HL-60/S4 (cell line): ENCODE results near the gene ARTN.

Experiments used
- in situ Hi-C: fragments of 300-500 bp; cut with MboI; formaldehyde crosslinking; loops from 2 replicates; pipeline ENCODE4 v1.14.3; 2022; ENCODE audit warnings: low sequenced_read_pairs

The ARTN gene

DNA sequence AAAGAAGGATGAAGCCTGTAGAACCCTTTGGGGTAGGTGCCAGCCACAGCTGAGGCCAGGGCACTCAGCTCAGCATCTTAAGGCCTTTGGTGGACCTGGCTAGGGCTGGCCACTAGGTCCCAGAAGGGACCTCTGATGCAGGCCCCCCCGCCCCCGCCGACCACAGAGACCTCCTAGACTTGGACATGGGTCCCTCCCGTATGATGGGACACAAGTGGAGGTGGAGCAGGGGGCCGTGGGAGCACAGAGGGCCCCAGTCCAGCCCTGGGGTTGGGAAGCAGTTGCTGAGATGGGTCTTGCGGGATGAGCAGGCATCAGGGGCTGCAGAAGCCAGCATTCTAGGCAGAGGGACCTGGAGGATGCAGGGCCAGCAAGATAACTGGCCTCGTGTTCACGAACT is 48.6 kb downstream of the ARTN start:
- in situ Hi-C loops = no loop called here

DNA sequence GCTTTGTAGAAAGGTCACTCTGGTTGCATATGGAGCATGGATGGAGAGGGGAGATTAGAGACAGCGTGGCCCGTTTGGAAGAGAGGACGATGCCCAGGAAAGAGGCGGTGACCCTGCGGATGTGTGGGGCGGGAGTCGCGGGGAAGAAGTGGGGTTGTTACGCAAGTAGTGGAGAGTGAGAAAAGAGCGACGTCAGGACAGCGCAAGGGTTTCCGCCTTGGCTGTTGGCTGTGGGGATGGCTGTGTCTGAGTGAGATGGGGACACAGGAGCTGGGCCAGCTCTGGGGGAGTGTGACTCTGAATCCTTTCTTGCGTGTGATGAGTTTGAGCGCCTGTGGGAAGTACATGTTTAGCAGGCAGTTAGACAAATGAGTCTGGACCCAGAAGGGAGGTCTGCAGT is 49.2 kb downstream of the ARTN start:
- in situ Hi-C loops = no loop called here

DNA sequence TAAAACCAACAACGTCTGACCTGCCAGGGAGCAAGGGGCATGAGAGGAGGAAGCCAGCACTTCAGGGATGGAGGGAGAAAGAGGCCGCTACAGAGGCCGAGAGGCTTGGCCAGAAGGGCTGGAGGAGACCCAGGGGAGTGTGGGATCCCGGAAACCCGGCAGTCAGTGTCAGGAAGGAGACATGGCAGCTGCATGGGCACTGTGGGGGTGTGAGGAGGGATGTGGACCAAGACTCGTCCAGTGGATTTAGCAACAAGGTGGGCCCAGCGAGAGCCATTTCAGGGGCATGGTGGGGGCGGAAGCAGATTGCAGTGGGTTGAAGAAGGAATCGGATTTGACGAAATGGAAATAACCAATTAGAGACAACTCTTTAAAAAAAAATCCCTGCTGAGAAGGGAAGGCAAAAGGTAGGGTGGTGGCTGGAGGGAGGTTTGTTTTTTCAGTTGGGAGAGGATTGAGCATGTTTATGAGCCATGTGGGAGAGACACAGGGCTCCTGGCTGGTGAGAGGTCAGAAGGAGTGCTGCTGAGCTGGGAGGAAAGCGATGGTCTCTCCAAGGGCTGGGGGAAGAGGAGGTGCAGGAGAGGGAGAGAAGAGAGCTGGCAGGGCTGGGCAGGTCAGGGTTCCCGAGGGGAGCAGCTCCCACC is 49.8 kb downstream of the ARTN start:
- in situ Hi-C loops = no loop called here

DNA sequence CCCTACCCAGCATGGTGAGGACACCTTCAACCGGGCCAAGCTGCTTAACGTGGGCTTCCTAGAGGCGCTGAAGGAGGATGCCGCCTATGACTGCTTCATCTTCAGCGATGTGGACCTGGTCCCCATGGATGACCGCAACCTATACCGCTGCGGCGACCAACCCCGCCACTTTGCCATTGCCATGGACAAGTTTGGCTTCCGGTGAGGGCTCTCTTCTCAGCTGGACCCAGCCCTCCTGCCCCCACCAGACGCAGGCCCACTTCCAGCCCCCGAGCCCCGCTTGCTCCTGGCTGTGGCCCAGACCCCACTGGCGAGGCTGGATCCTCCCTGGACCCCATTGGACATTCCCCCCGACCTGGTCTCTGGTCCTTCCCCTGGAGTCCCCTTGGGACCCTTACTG is 51.3 kb downstream of the ARTN start:
- in situ Hi-C loops = no loop called here

DNA sequence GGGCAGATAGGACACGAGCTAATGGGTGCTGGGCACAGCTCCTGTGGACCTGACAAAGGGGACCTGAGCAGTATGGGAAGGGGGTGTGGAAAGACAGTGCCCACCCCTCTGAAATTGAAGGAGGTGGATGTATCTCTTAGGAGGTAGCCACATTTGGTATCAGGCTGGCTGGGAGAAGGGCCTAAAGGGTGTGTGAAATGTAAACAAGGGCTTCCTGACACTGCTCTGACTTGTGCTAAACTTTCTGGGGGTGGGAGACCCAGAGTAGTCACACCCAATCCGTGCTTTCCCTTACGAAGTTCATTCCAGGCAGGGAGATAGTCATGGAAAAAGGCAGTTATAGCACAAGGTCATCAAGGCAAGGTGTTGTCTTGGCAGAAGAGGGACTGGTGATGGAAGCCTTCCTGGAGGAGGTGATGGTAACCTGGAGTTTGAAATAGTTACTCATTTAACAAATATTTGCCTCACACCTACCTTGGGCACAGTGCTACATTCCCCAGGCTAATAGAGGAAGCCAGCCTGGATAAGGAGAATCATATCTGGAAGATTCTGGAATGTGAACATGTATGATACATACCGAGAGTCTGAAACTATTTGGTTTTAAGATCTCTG is 52.5 kb downstream of the ARTN start:
- in situ Hi-C loops = no loop called here

DNA sequence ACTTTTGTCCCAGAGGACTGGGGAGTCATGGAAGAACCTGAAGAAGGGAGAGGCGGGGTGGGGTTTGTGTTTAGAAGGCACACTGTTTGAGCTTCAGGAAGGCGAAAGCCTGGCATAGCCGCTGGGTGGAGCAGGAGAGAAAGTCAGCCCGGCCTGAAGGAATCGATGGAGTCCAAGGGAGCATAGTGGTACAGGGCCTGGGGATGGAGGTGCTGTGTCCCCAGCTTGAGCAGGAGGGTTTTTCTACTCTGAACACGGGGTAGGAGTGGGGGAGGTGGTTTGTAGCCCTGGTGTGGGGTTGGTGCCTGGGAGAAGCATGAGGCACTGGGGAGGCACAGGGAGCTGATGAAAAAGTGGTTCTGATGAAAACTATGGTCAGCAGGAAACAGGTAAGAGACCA is 53.1 kb downstream of the ARTN start:
- in situ Hi-C loops = no loop called here
